H1 (cell line): ENCODE measurements around the gene HSD3B1. TPM values are rescaled to one million over a fixed set of nuclear protein-coding genes. Genes with fewer than 3 reads are reported as not detected.

Experiments
- CTCF ChIA-PET: fragments of 300-600 bp; sonication (Branson Sonifier 250); formaldehyde crosslinking; loops from one replicate; lab custom pipeline; 2021; ENCODE audit not compliant: partially characterized antibody; lab: Charles Lee
- POLR2A ChIA-PET: fragments of 300-600 bp; sonication (Branson Sonifier 250); formaldehyde crosslinking; loops from one replicate; lab custom pipeline; 2021; ENCODE audit warnings: inconsistent platforms; ENCODE audit not compliant: partially characterized antibody; lab: Charles Lee
- DNase-seq, 2 experiments: peaks; one replicate each; pipeline versions ENCODE4 v3.0.0 to v3.0.0-alpha.2; 2010 to 2022; ENCODE audit warnings: low spot score in 2 of 2, low read depth in 1 of 2, mixed read lengths in 1 of 2
- FAIRE-seq: peaks from 2 replicates; lab custom pipeline; 2011; peaks lifted over from hg19 to GRCh38; lab: Jason Lieb, UNC
- H2AFZ ChIP-seq: 2 replicates; pipeline ENCODE4 v1.8.1; 2012; ENCODE audit warnings: low read length, inconsistent platforms
- H2AK5ac ChIP-seq: 2 replicates; pipeline ENCODE4 v1.6.1; 2013; ENCODE audit warnings: low read depth, low read length
- H2BK120ac ChIP-seq: replicated peaks from 2 replicates; pipeline ENCODE3; 2013; ENCODE audit warnings: low read depth, low read length, inconsistent platforms
- H2BK12ac ChIP-seq: 2 replicates; pipeline ENCODE4 v1.6.1; 2013; ENCODE audit warnings: low read depth, low read length
- H2BK15ac ChIP-seq: 2 replicates; pipeline ENCODE4 v1.6.1; 2013; ENCODE audit warnings: low read length
- H2BK20ac ChIP-seq: 2 replicates; pipeline ENCODE4 v1.6.1; 2013; ENCODE audit warnings: low read length
- H2BK5ac ChIP-seq: 2 replicates; pipeline ENCODE4 v1.6.1; 2013; ENCODE audit warnings: low read depth, low read length
- H3K14ac ChIP-seq: 2 replicates; pipeline ENCODE4 v1.6.1; 2013; ENCODE audit warnings: inconsistent platforms; ENCODE audit not compliant: insufficient read length
- H3K18ac ChIP-seq: 2 replicates; pipeline ENCODE4 v1.6.1; 2013; ENCODE audit warnings: low read length; ENCODE audit errors: extremely low read depth
- H3K23ac ChIP-seq: 2 replicates; pipeline ENCODE4 v1.6.1; 2013; ENCODE audit warnings: inconsistent platforms; ENCODE audit not compliant: insufficient read length
- H3K23me2 ChIP-seq: 2 replicates; pipeline ENCODE4 v1.6.1; 2013; ENCODE audit warnings: low read depth, low read length
- H3K27ac ChIP-seq: 2 replicates; pipeline ENCODE4 v1.6.1; 2011; ENCODE audit warnings: low read depth, low read length, inconsistent platforms
- H3K27me3 ChIP-seq, 4 experiments: replicated peaks in 1 of 4; 1 replicate in 1 of 4; 2 replicates in 3 of 4; pipeline versions ENCODE4 v1.6.1 to v1.8.1; 2011 to 2013; ENCODE audit warnings: low read length in 3 of 4, mild to moderate bottlenecking in 3 of 4, inconsistent platforms in 2 of 4, mixed read lengths in 2 of 4, moderate library complexity in 1 of 4; ENCODE audit not compliant: control insufficient read depth in 3 of 4, insufficient read depth in 3 of 4; ENCODE audit errors: extremely low read depth in 1 of 4
- H3K36me3 ChIP-seq, 4 experiments: 2 replicates each; pipeline versions ENCODE4 v1.6.1 to v1.8.1; 2011 to 2013; ENCODE audit warnings: mild to moderate bottlenecking in 4 of 4, low read length in 3 of 4, moderate library complexity in 2 of 4, control low read depth in 1 of 4, inconsistent platforms in 1 of 4; ENCODE audit not compliant: insufficient read depth in 4 of 4, control insufficient read depth in 2 of 4
- H3K4ac ChIP-seq: replicated peaks from 2 replicates; pipeline ENCODE3; 2013; ENCODE audit warnings: low read length, low read depth, mixed read lengths, inconsistent platforms; ENCODE audit not compliant: insufficient read length
- H3K4me1 ChIP-seq, 4 experiments: replicated peaks in 1 of 4; 1 replicate in 1 of 4; 2 replicates in 3 of 4; pipeline versions ENCODE4 v1.6.1 to v1.8.1; 2011 to 2013; ENCODE audit warnings: low read length in 3 of 4, inconsistent platforms in 2 of 4, mixed read lengths in 1 of 4; ENCODE audit not compliant: insufficient read depth in 4 of 4, control insufficient read depth in 3 of 4
- H3K4me2 ChIP-seq, 2 experiments: 2 replicates each; pipeline versions ENCODE4 v1.6.1 to v1.8.1; 2011 to 2013; ENCODE audit warnings: low read depth in 2 of 2, low read length in 2 of 2, control low read depth in 1 of 2, inconsistent platforms in 1 of 2, mild to moderate bottlenecking in 1 of 2; ENCODE audit not compliant: insufficient read depth in 1 of 2
- H3K4me3 ChIP-seq, 4 experiments: fragments of 200-600, 300-600 bp in 1 of 4; sonication (generic), shearing (Covaris generic), sonication (Bioruptor Twin) in 1 of 4; 2 replicates each; pipeline versions ENCODE4 v1.5.1 to v1.8.1; 2011 to 2016; ENCODE audit warnings: low read length in 4 of 4, low read depth in 3 of 4, control low read depth in 2 of 4, inconsistent platforms in 2 of 4, mild to moderate bottlenecking in 2 of 4, mixed read lengths in 1 of 4, moderate library complexity in 1 of 4; ENCODE audit not compliant: insufficient read depth in 2 of 4; ENCODE audit errors: extremely low read depth in 1 of 4
- H3K56ac ChIP-seq: replicated peaks from 2 replicates; pipeline ENCODE3; 2013; ENCODE audit warnings: low read depth, mild to moderate bottlenecking, mixed read lengths, low read length, inconsistent platforms; ENCODE audit not compliant: insufficient read length
- H3K79me1 ChIP-seq: 2 replicates; pipeline ENCODE4 v1.6.1; 2013; ENCODE audit warnings: low read depth, low read length, control low read depth
- H3K79me2 ChIP-seq, 2 experiments: 2 replicates each; pipeline versions ENCODE4 v1.6.1 to v1.8.1; 2012 to 2013; ENCODE audit warnings: low read length in 2 of 2, mild to moderate bottlenecking in 2 of 2, inconsistent platforms in 1 of 2; ENCODE audit not compliant: insufficient read depth in 2 of 2, control insufficient read depth in 1 of 2
- H3K9ac ChIP-seq, 4 experiments: replicated peaks in 1 of 4; 1 replicate in 1 of 4; 2 replicates in 3 of 4; pipeline versions ENCODE4 v1.6.1 to v1.8.1; 2011 to 2013; ENCODE audit warnings: low read depth in 3 of 4, low read length in 3 of 4, control low read depth in 2 of 4, mild to moderate bottlenecking in 2 of 4, moderate library complexity in 2 of 4, inconsistent platforms in 1 of 4; ENCODE audit errors: extremely low read depth in 1 of 4
- H3K9me3 ChIP-seq, 2 experiments: 2 replicates each; pipeline versions ENCODE4 v1.6.1 to v1.8.1; 2012 to 2013; ENCODE audit warnings: mild to moderate bottlenecking in 2 of 2, moderate library complexity in 2 of 2, control low read depth in 1 of 2, inconsistent platforms in 1 of 2, low read depth in 1 of 2, low read length in 1 of 2, mixed read lengths in 1 of 2; ENCODE audit not compliant: insufficient read depth in 2 of 2
- H4K20me1 ChIP-seq, 2 experiments: replicated peaks in 1 of 2; 2 replicates each; pipeline versions ENCODE3 to v1.8.1; 2011 to 2013; ENCODE audit warnings: inconsistent platforms in 2 of 2, low read length in 2 of 2, mild to moderate bottlenecking in 1 of 2; ENCODE audit not compliant: insufficient read depth in 2 of 2, control insufficient read depth in 1 of 2
- H4K5ac ChIP-seq: 2 replicates; pipeline ENCODE4 v1.6.1; 2013; ENCODE audit warnings: low read length, low read depth, mixed read lengths, inconsistent platforms; ENCODE audit not compliant: insufficient read length
- H4K8ac ChIP-seq: 2 replicates; pipeline ENCODE4 v1.8.0; 2013; ENCODE audit warnings: mild to moderate bottlenecking, moderate library complexity, low read length, inconsistent platforms; ENCODE audit not compliant: insufficient read depth; ENCODE audit errors: extremely low read depth
- H4K91ac ChIP-seq: replicated peaks from 2 replicates; pipeline ENCODE3; 2013; ENCODE audit warnings: low read length, mixed read lengths, inconsistent platforms; ENCODE audit not compliant: insufficient read length
- CTBP2 ChIP-seq: IDR thresholded peaks from 2 replicates; pipeline ENCODE4 v1.7.0; 2011; ENCODE audit warnings: borderline replicate concordance, mild to moderate bottlenecking, moderate library complexity, mixed read lengths, low read length; ENCODE audit not compliant: insufficient read depth, insufficient read length
- EZH2 ChIP-seq: fragments of 200-600 bp; sonication (generic); IDR thresholded peaks from 2 replicates; pipeline ENCODE4 v1.7.1; 2012; ENCODE audit warnings: low read depth, mild to moderate bottlenecking, moderate library complexity, low read length, inconsistent platforms; ENCODE audit not compliant: severe bottlenecking
- GTF2F1 ChIP-seq: IDR thresholded peaks from 2 replicates; pipeline ENCODE4 v1.6.1; 2012; ENCODE audit warnings: low read depth, low read length, improper control_type of control experiment, borderline replicate concordance
- KDM4A ChIP-seq: IDR thresholded peaks from one replicate; pipeline ENCODE4 v1.7.1; 2012; ENCODE audit warnings: low read depth, mild to moderate bottlenecking, moderate library complexity, low read length, inconsistent platforms; ENCODE audit not compliant: severe bottlenecking
- RNF2 ChIP-seq: fragments of 200-900, 300-1000 bp; sonication (generic); IDR thresholded peaks from 2 replicates; pipeline ENCODE4 v1.7.1; 2016; ENCODE audit warnings: borderline replicate concordance, low read depth, mild to moderate bottlenecking, antibody characterized with exemption, low read length; ENCODE audit not compliant: poor library complexity, severe bottlenecking; ENCODE audit errors: missing control alignments
- SIN3A ChIP-seq, 2 experiments: IDR thresholded peaks in 1 of 2; conservative IDR thresholded peaks in 1 of 2; 2 replicates each; pipeline ENCODE4 v1.6.1; 2011 to 2012; ENCODE audit warnings: low read length in 2 of 2, improper control_type of control experiment in 1 of 2, low read depth in 1 of 2, mild to moderate bottlenecking in 1 of 2
- polyA plus RNA-seq, 7 experiments: library from polyadenylated mRNA; depleted of rRNA in 3 of 7; stranded (reverse) in 5 of 7; unstranded in 2 of 7; fragments of >200 nt in 5 of 7; fragments of 200-250 nt in 2 of 7; gene quantifications; 1 replicate in 5 of 7; 2 replicates in 1 of 7; 4 replicates in 1 of 7; pipeline versions ENCODE4 v1.2.1 to v1.2.3, GENCODE V29; 2011 to 2013; ENCODE audit warnings: missing spikeins in 2 of 7, mixed read lengths in 2 of 7
- total RNA-seq: library from RNA; stranded (reverse); fragmentation: NEBNext Ultra II Directional; extraction: Animal tissue kit (Norgen Biotek cat#: 25700); gene quantifications from 2 replicates; pipeline ENCODE4 v1.2.1, GENCODE V29; 2021
- TF ChIP-seq, protein P1 (sequence below): IDR thresholded peaks from 2 replicates; pipeline ENCODE4 v1.6.1; 2012; ENCODE audit warnings: low read length, inconsistent platforms
- TF ChIP-seq, protein P2 (sequence below), 3 experiments: IDR thresholded peaks; 1 replicate in 2 of 3; 2 replicates in 1 of 3; pipeline versions ENCODE4 v1.5.1 to v1.6.1; 2011; ENCODE audit warnings: low read length in 3 of 3, mild to moderate bottlenecking in 3 of 3, inconsistent platforms in 2 of 3, low read depth in 1 of 3, moderate library complexity in 1 of 3; ENCODE audit not compliant: insufficient read depth in 1 of 3; ENCODE audit errors: control extremely low read depth in 1 of 3

HSD3B1 gene
- total and polyA plus RNA-seq, 2 of the 8 experiments (the other 6 are each of a cell fraction or from before 2014, with no cell fraction given), result not detected

DNA sequence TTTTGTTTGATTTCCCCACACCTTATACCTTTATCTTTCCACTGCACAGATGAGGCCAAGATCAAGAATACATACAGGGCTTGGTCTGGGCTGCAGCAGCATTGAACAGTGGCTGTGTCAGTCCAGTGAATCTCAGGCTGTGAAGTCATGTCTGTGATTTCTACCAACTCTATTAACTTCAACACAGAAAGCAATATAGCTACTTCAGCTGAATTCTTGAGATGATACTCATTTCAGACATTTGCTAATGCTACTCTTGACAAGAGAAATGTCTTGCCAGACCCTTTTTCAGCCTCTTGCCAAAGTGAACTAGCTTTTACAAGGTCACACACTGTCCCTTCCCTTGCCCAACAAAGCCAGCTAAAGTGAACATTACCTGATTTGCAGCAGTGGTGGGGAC lies 25.1 kb upstream of the HSD3B1 start:
- CTCF ChIA-PET, result interaction anchor here (0.6 to 2.6 kb wide), 6 partner anchors 9 to 109 kb away, joined by 3 to 8 read pairs (median 4); no protein-coding TSS in a partner anchor

More for the DNA sequence above, 25.1 kb upstream of the HSD3B1 start:
- Histone ChIP-seq H3K4me3 (no peak overlapping the region), H3K4me2 (no peak overlapping the region), H3K18ac (no peak overlapping the region), H3K4ac (no peak overlapping the region), H2BK12ac (no peak overlapping the region), H4K5ac (no peak overlapping the region), H3K23me2 (peaks cover 3% of the 10 kb centered on the region; the same call in 1 of the 2 replicates), H2BK120ac (no peak overlapping the region), H2AFZ (no peak overlapping the region), H4K91ac (no peak overlapping the region), H3K36me3 (no peaks in the 10 kb centered on the region), H3K27ac (no peak overlapping the region), H2AK5ac (no peak overlapping the region), H4K8ac (no peak overlapping the region), H4K20me1 (no peaks in the 10 kb centered on the region), H3K79me2 (no peaks in the 10 kb centered on the region), H3K56ac (no peak overlapping the region), H3K4me1 (peaks cover 0 to 10% (median 4%) of the 10 kb centered on the region in 4 experiments; a peak in 5 of 7 replicates), H3K79me1 (no peaks in the 10 kb centered on the region), H3K9ac (no peak overlapping the region), H3K9me3 (no peaks in the 10 kb centered on the region), H3K23ac (no peak overlapping the region), H2BK5ac (no peak overlapping the region), H3K14ac (no peak overlapping the region), H2BK15ac (no peak overlapping the region), H3K27me3 (no peaks in the 10 kb centered on the region; a peak in 1 of 7 replicates), H2BK20ac (no peak overlapping the region)
- FAIRE-seq (no peak), DNase-seq (no peak)
- TF ChIP-seq SIN3A (conservative IDR thresholded peaks at IDR 0.05 in 1 of 2, IDR thresholded peaks at IDR 0.05 in 1 of 2; ENCODE audit: low read depth in 1 of 2, low read length in 2 of 2) (no peak), CTBP2 (no peak), GTF2F1 (no peak), RNF2 (no peak), EZH2 (no peak), KDM4A (no peak)
- TF ChIP-seq, protein P1, sequence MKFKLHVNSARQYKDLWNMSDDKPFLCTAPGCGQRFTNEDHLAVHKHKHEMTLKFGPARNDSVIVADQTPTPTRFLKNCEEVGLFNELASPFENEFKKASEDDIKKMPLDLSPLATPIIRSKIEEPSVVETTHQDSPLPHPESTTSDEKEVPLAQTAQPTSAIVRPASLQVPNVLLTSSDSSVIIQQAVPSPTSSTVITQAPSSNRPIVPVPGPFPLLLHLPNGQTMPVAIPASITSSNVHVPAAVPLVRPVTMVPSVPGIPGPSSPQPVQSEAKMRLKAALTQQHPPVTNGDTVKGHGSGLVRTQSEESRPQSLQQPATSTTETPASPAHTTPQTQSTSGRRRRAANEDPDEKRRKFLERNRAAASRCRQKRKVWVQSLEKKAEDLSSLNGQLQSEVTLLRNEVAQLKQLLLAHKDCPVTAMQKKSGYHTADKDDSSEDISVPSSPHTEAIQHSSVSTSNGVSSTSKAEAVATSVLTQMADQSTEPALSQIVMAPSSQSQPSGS, result no peak
- TF ChIP-seq, protein P2, sequence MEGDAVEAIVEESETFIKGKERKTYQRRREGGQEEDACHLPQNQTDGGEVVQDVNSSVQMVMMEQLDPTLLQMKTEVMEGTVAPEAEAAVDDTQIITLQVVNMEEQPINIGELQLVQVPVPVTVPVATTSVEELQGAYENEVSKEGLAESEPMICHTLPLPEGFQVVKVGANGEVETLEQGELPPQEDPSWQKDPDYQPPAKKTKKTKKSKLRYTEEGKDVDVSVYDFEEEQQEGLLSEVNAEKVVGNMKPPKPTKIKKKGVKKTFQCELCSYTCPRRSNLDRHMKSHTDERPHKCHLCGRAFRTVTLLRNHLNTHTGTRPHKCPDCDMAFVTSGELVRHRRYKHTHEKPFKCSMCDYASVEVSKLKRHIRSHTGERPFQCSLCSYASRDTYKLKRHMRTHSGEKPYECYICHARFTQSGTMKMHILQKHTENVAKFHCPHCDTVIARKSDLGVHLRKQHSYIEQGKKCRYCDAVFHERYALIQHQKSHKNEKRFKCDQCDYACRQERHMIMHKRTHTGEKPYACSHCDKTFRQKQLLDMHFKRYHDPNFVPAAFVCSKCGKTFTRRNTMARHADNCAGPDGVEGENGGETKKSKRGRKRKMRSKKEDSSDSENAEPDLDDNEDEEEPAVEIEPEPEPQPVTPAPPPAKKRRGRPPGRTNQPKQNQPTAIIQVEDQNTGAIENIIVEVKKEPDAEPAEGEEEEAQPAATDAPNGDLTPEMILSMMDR (IDR thresholded peaks at IDR 0.05; ENCODE audit: control extremely low read depth in 1 of 3, insufficient read depth in 1 of 3, low read depth in 1 of 3, low read length in 3 of 3), result no peak
- POLR2A ChIA-PET, result no interaction called here
